ENCODE measurements around the gene HCN2.
"Not testable (repeated sequence)": the region's sequence is repeated elsewhere in the genome, so short reads cannot be mapped to it uniquely, and the experiment has no call there.

Gene HCN2

GRCh38 chr19:617551-618246 is 28.0 kb downstream of the HCN2 start:
- no peak overlapping the region for H3K27ac ChIP-seq
- TF ChIP-seq, protein P1, sequence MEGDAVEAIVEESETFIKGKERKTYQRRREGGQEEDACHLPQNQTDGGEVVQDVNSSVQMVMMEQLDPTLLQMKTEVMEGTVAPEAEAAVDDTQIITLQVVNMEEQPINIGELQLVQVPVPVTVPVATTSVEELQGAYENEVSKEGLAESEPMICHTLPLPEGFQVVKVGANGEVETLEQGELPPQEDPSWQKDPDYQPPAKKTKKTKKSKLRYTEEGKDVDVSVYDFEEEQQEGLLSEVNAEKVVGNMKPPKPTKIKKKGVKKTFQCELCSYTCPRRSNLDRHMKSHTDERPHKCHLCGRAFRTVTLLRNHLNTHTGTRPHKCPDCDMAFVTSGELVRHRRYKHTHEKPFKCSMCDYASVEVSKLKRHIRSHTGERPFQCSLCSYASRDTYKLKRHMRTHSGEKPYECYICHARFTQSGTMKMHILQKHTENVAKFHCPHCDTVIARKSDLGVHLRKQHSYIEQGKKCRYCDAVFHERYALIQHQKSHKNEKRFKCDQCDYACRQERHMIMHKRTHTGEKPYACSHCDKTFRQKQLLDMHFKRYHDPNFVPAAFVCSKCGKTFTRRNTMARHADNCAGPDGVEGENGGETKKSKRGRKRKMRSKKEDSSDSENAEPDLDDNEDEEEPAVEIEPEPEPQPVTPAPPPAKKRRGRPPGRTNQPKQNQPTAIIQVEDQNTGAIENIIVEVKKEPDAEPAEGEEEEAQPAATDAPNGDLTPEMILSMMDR (conservative IDR thresholded peaks at IDR 0.05): no peak

DNA sequence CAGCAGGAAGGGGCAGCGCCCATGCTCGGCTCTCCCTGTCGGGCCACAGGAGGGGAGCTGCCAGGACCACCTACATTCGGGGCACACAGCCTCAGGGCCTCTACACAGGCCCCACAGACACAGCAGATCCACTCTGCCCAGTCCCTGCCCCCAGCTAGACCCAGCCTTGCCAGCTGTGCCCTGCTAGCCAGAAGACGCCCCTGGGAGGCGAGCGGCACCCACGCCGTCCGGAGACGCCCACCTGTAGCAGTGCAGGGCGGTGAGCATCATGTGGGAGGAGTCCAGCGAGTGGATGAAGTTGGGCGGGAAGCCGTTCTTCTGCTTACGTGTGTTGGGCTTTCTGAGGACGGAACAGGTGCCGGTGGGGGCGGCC is 28.6 kb downstream of the HCN2 start:
- TF ChIP-seq, protein P1 (conservative IDR thresholded peaks at IDR 0.05): no peak
- no peak overlapping the region for H3K27ac ChIP-seq

DNA sequence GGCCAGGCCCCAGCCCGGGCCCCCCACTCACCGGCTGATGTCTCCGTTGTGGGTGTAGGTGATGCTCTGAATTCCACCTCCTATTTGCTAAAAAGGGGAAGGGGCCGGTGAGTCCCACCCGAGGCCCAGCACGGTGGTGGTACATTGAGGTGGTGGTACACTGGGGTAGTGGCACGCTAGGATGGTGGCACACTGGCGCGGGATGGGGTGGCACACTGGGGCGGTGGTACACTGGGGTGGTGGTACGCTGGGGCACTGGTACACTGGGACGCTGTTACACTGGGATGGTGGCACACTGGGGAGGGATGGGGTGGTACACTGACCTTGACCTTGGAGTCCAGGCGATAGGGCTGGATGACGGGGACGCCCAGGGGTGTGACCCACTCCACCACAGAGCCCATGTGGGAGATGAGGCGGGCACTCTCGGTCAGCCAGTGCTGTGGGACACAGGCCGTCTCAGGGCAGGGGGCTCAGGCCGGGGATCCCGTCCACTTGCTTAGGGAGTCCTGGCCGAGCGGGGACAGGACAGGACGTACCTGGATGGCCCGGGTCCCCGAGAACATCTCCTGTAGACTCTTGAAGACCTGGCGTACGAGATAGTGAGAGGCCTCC is 29.1 kb downstream of the HCN2 start:
- H3K27ac ChIP-seq: no peak overlapping the region
- TF ChIP-seq, protein P1 (conservative IDR thresholded peaks at IDR 0.05): no peak

DNA sequence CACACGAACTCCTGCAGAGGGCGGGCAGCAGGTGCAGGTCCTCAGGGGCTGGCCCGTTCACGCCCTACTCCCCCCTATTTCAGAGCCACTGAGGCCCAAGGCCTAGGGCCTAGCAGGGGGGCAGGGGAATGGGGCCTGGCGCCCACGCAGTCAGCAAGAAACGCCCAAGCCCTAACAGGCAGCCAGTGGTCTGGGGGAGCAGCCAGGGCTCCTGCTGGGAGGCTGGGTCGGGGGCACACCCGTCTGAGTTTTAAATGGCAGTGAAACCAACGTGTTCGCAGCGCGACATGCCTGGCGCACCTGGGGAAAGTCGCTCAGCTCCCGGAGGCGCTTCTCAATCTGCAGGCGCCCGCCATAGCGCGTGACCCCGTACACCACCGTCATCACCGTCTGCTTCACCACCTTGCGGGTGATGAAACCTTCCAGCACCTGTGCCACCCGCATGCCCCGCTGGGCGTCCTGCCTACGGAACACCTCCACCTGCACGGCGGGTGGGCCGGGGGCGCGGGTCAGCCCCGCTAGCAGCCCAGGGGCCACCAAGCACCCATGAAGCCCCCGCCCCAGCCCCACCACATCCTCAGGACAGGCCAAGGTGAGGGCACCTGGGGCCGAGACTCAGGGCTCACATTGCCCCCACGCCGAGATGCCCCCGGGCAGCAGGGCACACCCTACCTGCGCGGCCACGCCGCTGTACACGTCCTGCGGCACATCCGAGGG is 29.8 kb downstream of the HCN2 start:
- no peak overlapping the region for H3K27ac ChIP-seq
- TF ChIP-seq, protein P1 (conservative IDR thresholded peaks at IDR 0.05): no peak

DNA sequence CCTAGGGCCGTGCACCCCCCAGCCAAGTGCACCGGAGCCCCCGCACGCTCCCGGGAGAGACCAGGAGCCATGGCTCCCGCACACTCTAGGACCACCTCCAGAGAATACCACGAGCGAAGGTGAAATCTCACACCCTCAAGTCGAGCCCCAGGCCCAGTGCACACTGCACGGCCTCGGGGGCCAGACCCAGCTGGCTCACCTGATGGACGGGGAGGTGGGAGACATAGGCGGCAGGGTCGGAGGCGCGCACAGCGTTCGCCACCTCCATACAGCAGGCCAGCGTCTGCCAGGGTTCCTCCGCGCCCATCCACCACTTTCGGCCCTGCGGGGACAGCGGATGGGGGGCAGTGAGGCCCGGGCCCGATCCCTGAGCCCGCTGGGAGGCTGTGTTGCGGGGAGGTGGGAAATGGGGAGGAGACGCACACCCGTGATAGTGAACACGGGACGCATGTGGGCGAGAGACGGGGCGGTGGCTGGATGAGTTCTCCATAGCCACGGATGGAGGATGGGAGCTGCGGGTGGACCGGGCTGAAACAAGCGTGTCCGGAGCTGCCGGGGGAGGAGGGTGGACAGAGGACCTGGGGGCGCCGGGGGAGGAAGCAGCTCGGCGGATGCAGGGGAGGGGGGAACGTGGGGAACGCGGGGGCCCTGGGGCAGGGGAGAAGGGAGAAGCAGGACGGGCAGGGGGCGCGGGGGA is 30.6 kb downstream of the HCN2 start:
- TF ChIP-seq, protein P1 (conservative IDR thresholded peaks at IDR 0.05): no peak
- H3K27ac ChIP-seq: no peak overlapping the region

DNA sequence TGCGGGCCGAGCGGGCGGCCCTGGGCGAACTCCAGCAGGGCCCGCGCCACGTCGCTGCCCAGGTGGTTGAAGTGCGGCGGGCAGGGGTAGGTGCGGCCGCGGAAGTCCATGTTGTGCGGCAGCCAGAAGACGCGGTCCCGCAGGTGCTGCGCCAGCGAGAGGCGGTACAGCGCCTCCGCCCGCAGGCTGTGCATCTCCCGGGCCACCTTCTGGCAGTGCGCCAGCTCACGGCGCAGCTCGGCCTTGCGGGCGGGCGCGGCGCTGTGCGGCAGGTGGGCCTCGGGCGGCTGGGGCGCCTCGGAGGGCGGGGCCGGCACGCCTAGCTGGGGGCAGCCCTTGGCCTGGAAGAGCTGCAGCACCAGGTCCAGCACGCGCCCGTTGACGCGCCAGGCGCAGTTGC is 31.5 kb downstream of the HCN2 start:
- H3K27ac ChIP-seq: not testable (repeated sequence)

DNA sequence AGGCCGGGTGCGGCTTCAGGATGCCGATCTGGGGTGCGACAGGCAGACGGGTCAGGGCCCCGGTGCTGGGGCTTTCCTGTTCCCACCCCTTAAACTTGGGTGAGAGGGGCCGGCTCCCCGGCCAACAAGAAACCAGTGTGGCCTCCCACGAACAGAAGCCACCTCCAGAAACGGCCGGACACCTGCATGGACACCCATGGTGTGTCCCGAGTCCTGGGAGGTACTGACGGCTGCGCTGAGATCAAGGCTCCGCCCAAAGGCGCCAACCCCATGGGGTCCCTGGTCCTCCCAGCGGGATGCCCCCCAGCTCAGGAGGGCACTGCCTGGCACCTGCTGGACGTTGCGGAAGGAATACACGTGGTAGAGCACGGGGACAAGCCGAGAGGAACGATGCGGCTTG is 32.1 kb downstream of the HCN2 start:
- TF ChIP-seq, protein P1 (conservative IDR thresholded peaks at IDR 0.05): no peak
- H3K27ac ChIP-seq: no peak overlapping the region
